Neural cell (in vitro differentiated cells): Measurements from ENCODE around the gene GPN1. TPM values are rescaled to one million over a fixed set of nuclear protein-coding genes. Genes with fewer than 3 reads are reported as not detected.
"Not testable (repeated sequence)": the region's sequence is repeated elsewhere in the genome, so short reads cannot be mapped to it uniquely, and the experiment has no call there.

Source experiments
- H2AFZ ChIP-seq: fragments of 200-600, 300-800 bp; sonication (generic), shearing (Covaris generic); 2 replicates; pipeline ENCODE4 v1.6.0; 2014; ENCODE audit warnings: low read depth, mild to moderate bottlenecking, antibody characterized with exemption, low read length, moderate library complexity
- H3F3A ChIP-seq: fragments of 200-600 bp; shearing (Covaris generic); 2 replicates; pipeline ENCODE4 v1.6.1; 2016; ENCODE audit warnings: mild to moderate bottlenecking, moderate library complexity, mixed read lengths, antibody characterized with exemption, low read length; ENCODE audit not compliant: insufficient read depth, poor library complexity, severe bottlenecking
- H3K27ac ChIP-seq: fragments of 200-600, 300-800 bp; sonication (generic), shearing (Covaris generic); 2 replicates; pipeline ENCODE4 v1.5.1; 2014; ENCODE audit warnings: mild to moderate bottlenecking, low read length, moderate library complexity
- H3K27me3 ChIP-seq: fragments of 300-800, 200-600 bp; sonication (generic), shearing (Covaris generic); 2 replicates; pipeline ENCODE4 v1.6.0; 2014; ENCODE audit warnings: mild to moderate bottlenecking, low read depth, low read length, moderate library complexity; ENCODE audit not compliant: insufficient read depth
- H3K36me3 ChIP-seq: fragments of 300-800, 200-600 bp; sonication (generic), shearing (Covaris generic); 2 replicates; pipeline ENCODE4 v1.5.1; 2014; ENCODE audit warnings: mild to moderate bottlenecking, antibody characterized with exemption, low read length, moderate library complexity; ENCODE audit not compliant: insufficient read depth
- H3K4me2 ChIP-seq: fragments of 300-800, 200-600 bp; sonication (generic), shearing (Covaris generic); 2 replicates; pipeline ENCODE4 v1.6.0; 2014; ENCODE audit warnings: mild to moderate bottlenecking, low read length
- H3K4me3 ChIP-seq: fragments of 300-800, 200-600 bp; sonication (generic), shearing (Covaris generic); 2 replicates; pipeline ENCODE4 v1.5.1; 2014; ENCODE audit warnings: mild to moderate bottlenecking, low read length, moderate library complexity
- H3K79me2 ChIP-seq: fragments of 200-600 bp; shearing (Covaris generic); replicated peaks from 2 replicates; pipeline ENCODE4 v1.6.0; 2014; ENCODE audit warnings: mild to moderate bottlenecking, low read length, moderate library complexity; ENCODE audit not compliant: insufficient read depth
- H3K9ac ChIP-seq: fragments of 300-800, 200-600 bp; sonication (generic), shearing (Covaris generic); 2 replicates; pipeline ENCODE4 v1.6.1; 2016; ENCODE audit warnings: mild to moderate bottlenecking, low read length, mixed read lengths
- H3K9me2 ChIP-seq: fragments of 200-600 bp; shearing (Covaris generic); 2 replicates; pipeline ENCODE4 v1.6.1; 2016; ENCODE audit warnings: mild to moderate bottlenecking, low read length, mixed read lengths; ENCODE audit not compliant: insufficient read depth
- H3K9me3 ChIP-seq: fragments of 200-600, 300-800 bp; sonication (generic), shearing (Covaris generic); 2 replicates; pipeline ENCODE4 v1.6.1; 2016; ENCODE audit warnings: mild to moderate bottlenecking, mixed run types, low read length, moderate library complexity, mixed read lengths
- H4K20me1 ChIP-seq: fragments of 200-600 bp; shearing (Covaris generic); 2 replicates; pipeline ENCODE4 v1.6.1; 2016; ENCODE audit warnings: mild to moderate bottlenecking, mixed run types; ENCODE audit not compliant: insufficient read depth
- CTCF ChIP-seq: fragments of 450-650 bp; IDR thresholded peaks from 2 replicates; pipeline ENCODE4 v1.5.1; 2014; ENCODE audit warnings: antibody characterized with exemption, mild to moderate bottlenecking, moderate library complexity; ENCODE audit not compliant: poor library complexity, severe bottlenecking
- EP300 ChIP-seq: fragments of 450-650 bp; conservative IDR thresholded peaks from 2 replicates; pipeline ENCODE4 v1.6.1; 2014; ENCODE audit warnings: antibody characterized with exemption, mild to moderate bottlenecking, moderate library complexity; ENCODE audit not compliant: poor library complexity, severe bottlenecking
- EZH2 ChIP-seq: fragments of 200-600, 300-800 bp; shearing (Covaris generic), sonication (generic); IDR thresholded peaks from 2 replicates; pipeline ENCODE4 v1.6.1; 2014; ENCODE audit warnings: antibody characterized with exemption, low read length, borderline replicate concordance, mild to moderate bottlenecking; ENCODE audit not compliant: insufficient read depth, poor library complexity, severe bottlenecking
- MXI1 ChIP-seq: fragments of 450-650 bp; conservative IDR thresholded peaks from 2 replicates; pipeline ENCODE4 v1.6.1; 2014; ENCODE audit warnings: antibody characterized with exemption, mild to moderate bottlenecking; ENCODE audit not compliant: poor library complexity, severe bottlenecking
- POLR2AphosphoS5 ChIP-seq: IDR thresholded peaks from 2 replicates; pipeline ENCODE4 v1.6.1; 2012
- RAD21 ChIP-seq: fragments of 450-650 bp; conservative IDR thresholded peaks from 2 replicates; pipeline ENCODE4 v1.6.1; 2014; ENCODE audit warnings: antibody characterized with exemption, mild to moderate bottlenecking, moderate library complexity
- REST ChIP-seq: IDR thresholded peaks from 2 replicates; pipeline ENCODE4 v1.6.1; 2012; ENCODE audit warnings: borderline replicate concordance
- SMC3 ChIP-seq: fragments of 450-650 bp; conservative IDR thresholded peaks from 2 replicates; pipeline ENCODE4 v1.6.1; 2014; ENCODE audit warnings: antibody characterized with exemption, mild to moderate bottlenecking, moderate library complexity; ENCODE audit not compliant: poor library complexity
- TAF1 ChIP-seq: IDR thresholded peaks from 2 replicates; pipeline ENCODE4 v1.6.1; 2012; ENCODE audit warnings: low read depth
- polyA plus RNA-seq: library from polyadenylated mRNA; depleted of rRNA; stranded (reverse); fragments of >200 nt; gene quantifications from 2 replicates; pipeline ENCODE4 v1.2.3, GENCODE V29; 2014

Gene GPN1
- polyA plus RNA-seq, 1 donor from 2014 or later = 48.2 TPM

GRCh38 chr2:27624943-27625342, 3.9 kb upstream of the GPN1 start:
- H3K27me3 ChIP-seq = no peaks in the 10 kb centered on the region
- H3F3A ChIP-seq = no peaks in the 10 kb centered on the region
- H2AFZ ChIP-seq = no peak overlapping the region
- H3K79me2 ChIP-seq = peaks cover 8% of the 10 kb centered on the region
- no peaks in the 10 kb centered on the region for H3K9me3 ChIP-seq
- H3K4me2 ChIP-seq = no peak overlapping the region
- H4K20me1 ChIP-seq = no peaks in the 10 kb centered on the region
- no peaks in the 10 kb centered on the region for H3K36me3 ChIP-seq
- TF ChIP-seq CTCF = no peak
- TF ChIP-seq SMC3 = no peak
- TF ChIP-seq TAF1 = no peak
- no peak for TF ChIP-seq POLR2AphosphoS5
- TF ChIP-seq EP300 = no peak
- no peak for TF ChIP-seq MXI1
- no peak for TF ChIP-seq EZH2
- TF ChIP-seq RAD21 = no peak
- no peak for TF ChIP-seq REST
- no peak overlapping the region for H3K9ac ChIP-seq
- no peak overlapping the region for H3K4me3 ChIP-seq
- H3K9me2 ChIP-seq = no peaks in the 10 kb centered on the region
- H3K27ac ChIP-seq = no peak overlapping the region

- H3K4me2 ChIP-seq, H3K27ac ChIP-seq, H3K9me2 ChIP-seq, H4K20me1 ChIP-seq, H3K79me2 ChIP-seq, H3F3A ChIP-seq, H3K9ac ChIP-seq, H3K4me3 ChIP-seq, H3K9me3 ChIP-seq, H2AFZ ChIP-seq, H3K27me3 ChIP-seq, H3K36me3 ChIP-seq: not testable (repeated sequence)
Observed at GRCh38 chr2:27626323-27626722, 2.5 kb upstream of the GPN1 start.

GRCh38 chr2:27626921-27627320, 1.9 kb upstream of the GPN1 start:
- H3K27ac ChIP-seq, H3K27me3 ChIP-seq, H3K79me2 ChIP-seq, H3K36me3 ChIP-seq, H3K4me2 ChIP-seq, H2AFZ ChIP-seq, H3K9ac ChIP-seq, H4K20me1 ChIP-seq, H3K9me2 ChIP-seq, H3K9me3 ChIP-seq, H3F3A ChIP-seq, H3K4me3 ChIP-seq: not testable (repeated sequence)
